GM18909 (cell line): ENCODE measurements around the gene ZNF584.

Source experiments
- ATAC-seq: cut with Tn5 transposase; IDR thresholded peaks from one replicate; pipeline ENCODE4 v1.9.1; 2021; ENCODE audit warnings: mild to moderate bottlenecking; ENCODE audit not compliant: unreplicated experiment, poor library complexity

ZNF584 gene

DNA sequence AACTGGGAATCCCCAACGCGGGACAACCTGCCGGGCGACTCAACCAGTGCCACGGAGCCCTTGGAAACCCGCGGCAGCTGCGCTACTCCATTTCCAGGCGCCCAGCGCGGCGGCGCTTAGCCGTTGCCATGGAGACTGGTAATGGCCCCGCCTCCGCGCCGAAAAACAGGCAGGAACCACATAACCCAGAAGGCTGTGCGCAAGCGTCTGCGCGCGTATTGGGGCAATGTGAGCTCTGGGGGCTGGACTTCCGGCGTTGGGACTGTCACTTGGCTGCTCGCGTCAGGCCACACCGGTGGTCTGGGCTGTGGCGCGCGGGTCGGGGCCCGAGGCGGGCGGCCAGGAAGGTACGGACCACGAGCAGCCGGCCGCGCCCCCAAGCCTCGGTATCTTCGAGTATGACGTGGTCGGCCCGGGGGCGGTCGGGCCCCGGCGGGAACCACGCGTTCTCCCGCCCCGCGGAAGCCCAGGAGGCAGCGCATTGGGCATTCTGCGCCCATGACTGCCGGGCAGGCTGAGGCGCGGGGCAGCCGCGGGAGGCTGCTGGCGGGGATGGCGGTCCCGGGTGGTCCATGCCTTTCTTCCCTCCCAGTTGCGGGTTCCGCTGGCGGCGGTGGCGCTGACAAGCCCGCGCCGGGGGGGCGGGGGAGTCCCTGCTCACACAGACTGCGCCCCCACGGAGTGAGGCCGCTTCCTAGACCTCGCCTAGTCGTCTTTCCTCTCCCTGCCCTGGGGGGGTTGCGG, 43.1 kb downstream of the ZNF584 start, which contains the start of gene ZNF324B:
ZNF324B (plus strand) TSS at position 265 of the 744 bp plus-strand sequence. CDS start 2,080 bp downstream, outside the sequence.
- ATAC-seq: peak; percentile 93

DNA sequence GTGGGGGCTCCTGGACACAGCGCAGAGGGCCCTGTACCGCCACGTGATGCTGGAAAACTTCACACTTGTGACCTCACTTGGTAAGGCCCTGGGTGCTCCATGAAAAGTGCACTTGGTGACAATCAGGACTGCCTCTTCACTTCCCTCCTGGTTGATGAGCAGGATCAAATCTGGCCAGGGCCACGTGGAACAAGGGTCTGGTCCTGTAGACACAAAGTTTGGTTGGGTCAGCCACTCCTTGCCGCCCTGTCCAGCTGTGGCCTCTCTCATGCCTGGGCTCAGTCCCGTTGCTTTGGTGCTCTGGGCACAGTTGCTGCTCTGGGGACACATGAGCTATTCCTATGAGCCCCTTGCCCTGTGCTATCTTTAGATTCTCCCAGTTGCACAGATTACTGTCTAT, 45.3 kb downstream of the ZNF584 start:
- ATAC-seq: no peak

DNA sequence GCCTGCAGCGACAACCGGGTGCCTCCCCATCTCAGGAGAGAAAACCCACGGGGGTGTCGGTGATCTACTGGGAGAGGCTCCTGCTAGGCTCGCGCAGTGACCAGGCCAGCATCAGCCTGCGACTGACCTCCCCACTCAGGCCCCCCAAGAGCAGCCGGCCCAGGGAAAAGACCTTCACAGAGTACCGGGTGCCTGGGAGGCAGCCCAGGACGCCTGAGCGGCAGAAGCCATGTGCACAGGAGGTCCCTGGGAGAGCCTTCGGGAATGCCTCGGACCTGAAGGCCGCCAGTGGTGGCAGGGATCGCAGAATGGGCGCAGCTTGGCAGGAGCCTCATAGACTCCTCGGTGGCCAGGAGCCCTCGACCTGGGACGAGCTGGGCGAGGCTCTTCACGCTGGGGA, 46.9 kb downstream of the ZNF584 start:
- no peak for ATAC-seq

DNA sequence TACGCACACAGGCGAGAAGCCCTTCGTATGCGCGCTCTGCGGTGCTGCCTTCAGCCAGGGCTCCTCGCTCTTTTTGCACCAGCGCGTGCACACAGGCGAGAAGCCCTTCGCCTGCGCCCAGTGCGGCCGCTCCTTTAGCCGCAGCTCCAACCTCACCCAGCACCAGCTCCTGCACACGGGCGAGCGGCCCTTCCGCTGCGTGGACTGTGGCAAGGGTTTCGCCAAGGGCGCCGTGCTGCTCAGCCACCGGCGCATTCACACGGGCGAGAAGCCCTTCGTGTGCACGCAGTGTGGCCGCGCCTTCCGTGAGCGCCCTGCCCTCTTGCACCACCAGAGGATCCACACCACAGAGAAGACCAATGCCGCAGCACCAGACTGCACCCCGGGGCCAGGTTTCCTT, 47.7 kb downstream of the ZNF584 start:
- no peak for ATAC-seq

DNA sequence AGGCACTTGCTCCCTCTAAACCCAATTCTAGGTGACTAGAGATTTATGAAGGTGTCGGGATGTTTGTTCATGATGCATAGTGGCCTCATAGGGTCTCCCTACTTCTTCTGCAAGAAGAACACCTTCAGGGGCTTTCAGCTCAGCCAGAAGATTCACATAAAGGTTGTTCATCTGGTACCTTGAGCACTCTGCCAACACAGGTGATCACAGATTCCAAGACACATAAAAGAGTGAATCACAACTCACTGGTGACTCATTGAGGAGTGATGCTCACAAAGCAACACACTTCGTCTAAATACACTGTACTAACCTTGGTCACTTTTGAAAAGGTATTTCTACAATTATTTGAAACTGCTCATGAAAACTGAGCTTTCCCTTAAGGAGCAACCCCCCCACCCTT, 51.6 kb downstream of the ZNF584 start:
- no peak for ATAC-seq

DNA sequence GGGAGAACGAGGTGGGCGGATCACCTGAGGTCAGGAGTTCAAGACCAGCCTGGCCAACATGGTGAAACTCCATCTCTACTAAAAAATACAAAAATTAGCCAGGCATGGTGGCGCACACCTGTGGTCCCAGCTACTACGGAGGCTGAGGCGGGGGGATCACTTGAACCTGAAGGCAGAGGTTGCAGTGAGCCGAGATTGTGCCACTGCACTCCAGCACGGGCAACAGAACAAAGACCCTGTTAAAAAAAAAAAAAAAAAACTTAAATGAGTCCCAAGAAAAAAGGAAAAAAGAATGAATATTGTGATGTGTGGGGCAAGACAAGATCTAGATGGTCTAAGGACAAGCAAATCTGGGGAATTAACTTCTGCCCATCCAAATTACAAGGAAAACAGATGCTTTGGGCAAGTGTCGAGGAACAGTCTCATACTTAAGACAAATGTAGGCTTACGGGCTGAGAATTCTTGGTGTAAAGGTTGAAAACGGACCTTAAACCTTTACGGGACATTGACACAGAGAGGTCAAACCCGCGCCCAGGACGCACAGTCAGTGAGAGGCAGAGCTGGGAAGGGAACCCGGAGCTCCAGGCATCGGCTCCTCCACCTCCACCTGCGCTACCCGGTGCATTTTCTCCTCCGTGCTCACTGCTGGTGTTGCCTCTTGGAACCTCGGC, 57.8 kb downstream of the ZNF584 start:
- ATAC-seq: peak; percentile 29

DNA sequence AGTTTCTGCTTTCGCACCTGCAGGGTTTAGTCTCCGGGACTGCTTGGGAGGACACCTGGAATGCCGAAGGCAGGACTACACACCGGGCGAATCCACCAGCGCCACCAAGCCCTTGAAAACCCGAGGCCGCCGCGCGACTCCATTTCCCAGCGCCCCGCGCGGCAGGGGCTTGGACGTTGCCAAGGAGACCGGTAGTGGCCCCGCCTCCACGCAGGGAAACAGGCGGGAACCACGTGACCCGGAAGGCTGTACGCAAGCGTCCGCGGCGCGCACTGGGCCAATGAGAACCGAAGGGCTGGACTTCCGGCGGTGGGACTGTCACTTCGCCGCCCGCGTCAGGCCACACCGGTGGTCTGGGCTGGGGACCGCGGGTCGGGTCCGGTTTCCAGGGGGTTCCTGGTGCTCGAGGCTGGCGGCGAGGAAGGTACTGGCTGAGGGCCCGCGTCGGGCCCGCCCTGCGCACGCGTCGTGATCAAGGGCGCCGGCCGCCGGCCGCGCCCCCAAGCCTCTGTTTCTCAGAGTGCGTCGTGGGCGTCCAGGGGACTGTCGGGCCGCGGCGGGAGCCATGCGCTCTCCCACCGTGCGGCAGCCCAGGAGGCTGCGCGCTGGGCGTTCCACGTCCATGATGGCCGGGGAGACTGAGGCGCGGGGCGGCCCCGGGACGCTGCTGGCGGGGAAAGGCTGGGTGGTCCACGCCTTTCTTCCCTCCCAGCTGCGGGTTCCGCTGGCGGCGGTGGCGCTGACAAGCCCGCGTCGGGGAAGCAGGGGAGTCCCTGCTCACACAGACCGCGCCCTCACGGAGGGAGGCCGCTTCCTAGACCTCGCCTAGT, 58.5 kb downstream of the ZNF584 start, which contains the start of gene ZNF324:
ZNF324 (plus strand) TSS at position 321 of the 830 bp plus-strand sequence. CDS start 2,106 bp downstream, outside the sequence.
- peak; percentile 92 for ATAC-seq
